HEK293 (cell line): ENCODE results near the gene CDK2AP2.
A peak's percentile ranks its signal among the peaks of the same experiment; 100 is the strongest.
"Not testable (repeated sequence)": the region's sequence is repeated elsewhere in the genome, so short reads cannot be mapped to it uniquely, and the experiment has no call there.

Experiments used
- CTCF ChIA-PET: fragments of 350-600 bp; formaldehyde crosslinking; extraction: SDS; loops from one replicate; lab custom pipeline; 2021; ENCODE audit warnings: antibody characterized with exemption; lab: Yijun Ruan, JAX
- POLR2A ChIA-PET: fragments of 300-600 bp; formaldehyde crosslinking; extraction: SDS; loops from one replicate; lab custom pipeline; 2020; ENCODE audit warnings: antibody characterized with exemption, inconsistent platforms; lab: Yijun Ruan, JAX
- H3K27ac ChIP-seq: fragments of 200-500 bp; sonication (Bioruptor generic); 2 replicates; pipeline ENCODE4 v1.5.1; 2014; ENCODE audit warnings: low read depth, low read length, control low read depth, inconsistent platforms; ENCODE audit errors: extremely low read depth
- H3K36me3 ChIP-seq, 2 experiments: fragments of 200-500 bp in 1 of 2; sonication (Bioruptor generic) in 1 of 2; 1 replicate in 1 of 2; 2 replicates in 1 of 2; pipeline ENCODE4 v1.5.1; 2014 to 2017; ENCODE audit warnings: inconsistent platforms in 2 of 2, low read length in 2 of 2; ENCODE audit not compliant: control insufficient read depth in 2 of 2, insufficient read depth in 1 of 2
- H3K4me1 ChIP-seq: fragments of 200-500 bp; sonication (Bioruptor generic); 2 replicates; pipeline ENCODE4 v1.5.1; 2014; ENCODE audit warnings: mild to moderate bottlenecking, low read length, inconsistent platforms; ENCODE audit not compliant: control insufficient read depth, insufficient read depth
- H3K4me3 ChIP-seq: 2 replicates; pipeline ENCODE4 v1.5.1; 2011; ENCODE audit warnings: low read depth, mild to moderate bottlenecking, control low read depth, low read length, moderate library complexity
- H3K9me3 ChIP-seq: fragments of 200-500 bp; sonication (Bioruptor generic); 2 replicates; pipeline ENCODE4 v1.5.1; 2014; ENCODE audit warnings: low read depth, low read length, inconsistent platforms; ENCODE audit not compliant: control insufficient read depth, insufficient read depth
- BCL11A ChIP-seq: fragments of 450-650 bp; formaldehyde crosslinking; IDR thresholded peaks from 2 replicates; pipeline ENCODE4 v1.5.1; 2016; ENCODE audit warnings: low read depth, missing biosample characterization, missing genetic modification characterization
- KLF16 ChIP-seq: fragments of 450-650 bp; formaldehyde crosslinking; IDR thresholded peaks from 2 replicates; pipeline ENCODE4 v1.5.1; 2017; ENCODE audit warnings: missing biosample characterization, missing genetic modification characterization
- MZF1 ChIP-seq: fragments of 450-650 bp; formaldehyde crosslinking; IDR thresholded peaks from 2 replicates; pipeline ENCODE4 v1.5.1; 2017; ENCODE audit warnings: missing biosample characterization, missing genetic modification characterization, borderline replicate concordance
- PRDM1 ChIP-seq: fragments of 450-650 bp; formaldehyde crosslinking; IDR thresholded peaks from 2 replicates; pipeline ENCODE4; 2016; ENCODE audit warnings: missing biosample characterization, missing genetic modification characterization
- SP3 ChIP-seq: fragments of 450-650 bp; formaldehyde crosslinking; IDR thresholded peaks from 2 replicates; pipeline ENCODE4 v1.5.1; 2016; ENCODE audit warnings: missing biosample characterization, missing genetic modification characterization
- TCF7L2 ChIP-seq: IDR thresholded peaks from 2 replicates; pipeline ENCODE4 v1.6.1; 2011; ENCODE audit warnings: low read depth, mild to moderate bottlenecking, inconsistent platforms, low read length, moderate library complexity, borderline replicate concordance
- ZBTB1 ChIP-seq: fragments of 450-650 bp; formaldehyde crosslinking; IDR thresholded peaks from 2 replicates; pipeline ENCODE4 v1.5.1; 2016; ENCODE audit warnings: missing biosample characterization, missing genetic modification characterization
- ZNF132 ChIP-seq: fragments of 450-650 bp; formaldehyde crosslinking; IDR thresholded peaks from 2 replicates; pipeline ENCODE4 v1.5.1; 2017; ENCODE audit warnings: missing biosample characterization, missing genetic modification characterization, borderline replicate concordance
- ZNF16 ChIP-seq: fragments of 450-650 bp; formaldehyde crosslinking; IDR thresholded peaks from 2 replicates; pipeline ENCODE4 v1.5.1; 2016; ENCODE audit warnings: low read depth, missing biosample characterization, missing genetic modification characterization
- ZNF202 ChIP-seq: fragments of 450-650 bp; formaldehyde crosslinking; IDR thresholded peaks from 2 replicates; pipeline ENCODE4 v1.5.1; 2016; ENCODE audit warnings: missing biosample characterization, missing genetic modification characterization, borderline replicate concordance
- ZNF48 ChIP-seq: fragments of 450-650 bp; formaldehyde crosslinking; IDR thresholded peaks from 2 replicates; pipeline ENCODE4 v1.5.1; 2016; ENCODE audit warnings: missing biosample characterization, missing genetic modification characterization
- ZNF596 ChIP-seq: fragments of 450-650 bp; IDR thresholded peaks from 2 replicates; pipeline ENCODE4 v1.5.0; 2018; ENCODE audit warnings: missing biosample characterization, mild to moderate bottlenecking, missing genetic modification characterization, moderate library complexity
- ZNF600 ChIP-seq: fragments of 450-650 bp; formaldehyde crosslinking; IDR thresholded peaks from 2 replicates; pipeline ENCODE4 v1.5.1; 2016; ENCODE audit warnings: missing biosample characterization, missing genetic modification characterization
- ZSCAN30 ChIP-seq: fragments of 450-650 bp; IDR thresholded peaks from 2 replicates; pipeline ENCODE4 v1.5.1; 2018; ENCODE audit warnings: missing biosample characterization, mild to moderate bottlenecking, missing genetic modification characterization, moderate library complexity
- ZXDB ChIP-seq: fragments of 450-650 bp; formaldehyde crosslinking; IDR thresholded peaks from 2 replicates; pipeline ENCODE4 v1.5.1; 2016; ENCODE audit warnings: missing biosample characterization, missing genetic modification characterization
- TF ChIP-seq, protein P1 (sequence below): fragments of 450-650 bp; formaldehyde crosslinking; IDR thresholded peaks from 2 replicates; pipeline ENCODE4; 2016; ENCODE audit warnings: missing biosample characterization, missing genetic modification characterization
- TF ChIP-seq, protein P2 (sequence below): fragments of 450-650 bp; formaldehyde crosslinking; IDR thresholded peaks from 2 replicates; pipeline ENCODE4 v1.5.1; 2017; ENCODE audit warnings: missing biosample characterization, missing genetic modification characterization

Gene CDK2AP2

DNA sequence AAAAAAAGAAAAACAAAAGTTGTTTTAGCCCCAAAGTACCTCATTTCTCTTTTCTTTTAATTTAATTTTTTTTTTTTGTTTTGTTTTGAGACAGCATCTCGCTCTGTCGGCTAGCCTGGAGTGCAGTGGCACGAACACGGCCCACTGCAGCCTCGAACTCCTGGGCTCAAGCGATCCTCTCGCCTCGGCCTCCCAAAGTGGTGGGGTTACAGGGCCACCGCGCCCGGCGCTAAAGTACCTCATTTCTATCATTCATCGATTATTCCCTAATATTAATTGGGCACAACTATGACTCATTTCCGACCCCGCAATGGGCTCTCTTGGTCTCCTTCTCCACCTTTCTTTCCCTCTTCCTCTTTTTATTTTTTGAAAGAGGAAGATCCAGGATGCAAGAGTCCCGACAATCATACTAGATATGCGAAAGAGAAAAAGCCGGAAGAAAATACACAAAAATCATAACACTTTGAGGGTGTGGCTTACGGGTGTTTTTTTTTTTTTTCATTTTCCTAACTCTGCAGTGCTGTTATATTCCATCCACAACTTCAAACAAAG is 25.6 kb downstream of the CDK2AP2 start:
- ChIA-PET CTCF (interaction anchor here (0.8 kb wide), 1 partner anchor 90 kb away, joined by 3 read pairs; no protein-coding TSS in a partner anchor), POLR2A (interaction anchor here (0.6 to 1.6 kb wide), 10 partner anchors 8 to 822 kb away, joined by 3 to 11 read pairs (median 4); partner anchors contain the start of genes PPP1CA, RAD9A and TMEM134)
- Histone ChIP-seq H3K9me3 (no peaks in the 10 kb centered on the region), H3K27ac (no peak overlapping the region), H3K4me3 (peak overlapping the region; percentile 77), H3K4me1 (no peaks in the 10 kb centered on the region), H3K36me3 (peaks cover 0 to 11% of the 10 kb centered on the region in 2 experiments; a peak in 1 of 3 replicates)
- TF ChIP-seq ZNF132 (tag by site-specific recombination), result no peak
- TF ChIP-seq ZBTB1 (tag by site-specific recombination), result no peak

DNA sequence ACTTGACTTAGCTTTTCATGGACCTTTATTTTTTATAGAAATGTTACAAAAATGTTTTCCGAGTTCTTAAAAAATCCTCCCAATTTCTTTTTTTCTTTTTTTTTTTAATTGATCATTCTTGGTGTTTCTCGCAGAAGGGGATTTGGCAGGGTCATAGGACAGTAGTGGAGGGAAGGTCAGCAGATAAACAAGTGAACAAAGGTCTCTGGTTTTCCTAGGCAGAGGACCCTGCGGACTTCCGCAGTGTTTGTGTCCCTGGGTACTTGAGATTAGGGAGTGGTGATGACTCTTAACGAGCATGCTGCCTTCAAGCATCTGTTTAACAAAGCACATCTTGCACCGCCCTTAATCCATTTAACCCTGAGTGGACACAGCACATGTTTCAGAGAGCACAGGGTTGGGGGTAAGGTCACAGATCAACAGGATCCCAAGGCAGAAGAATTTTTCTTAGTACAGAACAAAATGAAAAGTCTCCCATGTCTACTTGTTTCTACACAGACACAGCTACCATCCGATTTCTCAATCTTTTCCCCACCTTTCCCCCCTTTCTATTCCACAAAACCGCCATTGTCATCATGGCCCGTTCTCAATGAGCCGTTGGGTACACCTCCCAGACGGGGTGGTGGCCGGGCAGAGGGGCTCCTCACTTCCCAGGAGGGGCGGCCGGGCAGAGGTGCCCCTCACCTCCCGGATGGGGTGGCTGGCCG is 30.5 kb downstream of the CDK2AP2 start:
- H3K36me3 ChIP-seq, H3K4me1 ChIP-seq, H3K27ac ChIP-seq, H3K4me3 ChIP-seq, H3K9me3 ChIP-seq, CTCF ChIA-PET: not testable (repeated sequence)
- POLR2A ChIA-PET, result interaction anchor here (0.6 kb wide), 1 partner anchor 17 kb away, joined by 6 read pairs; no protein-coding TSS in a partner anchor

DNA sequence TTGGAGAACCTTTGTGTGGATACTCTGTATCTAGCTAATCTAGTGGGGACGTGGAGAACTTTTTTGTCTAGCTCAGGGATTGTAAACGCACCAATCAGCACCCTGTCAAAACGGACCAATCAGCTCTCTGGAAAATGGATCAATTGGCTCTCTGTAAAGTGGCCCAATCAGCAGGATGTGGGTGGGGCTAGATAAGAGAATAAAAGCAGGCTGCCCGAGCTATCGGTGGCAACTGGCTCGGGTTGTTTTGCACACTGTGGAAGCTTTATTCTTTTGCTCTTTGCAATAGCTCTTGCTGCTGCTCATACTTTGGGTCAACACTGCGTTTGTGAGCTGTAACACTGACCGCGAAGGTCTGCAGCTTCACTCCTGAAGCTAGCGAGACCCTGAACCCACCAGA is 31.3 kb downstream of the CDK2AP2 start:
- H3K27ac ChIP-seq, H3K4me1 ChIP-seq, H3K9me3 ChIP-seq, H3K4me3 ChIP-seq, CTCF ChIA-PET, H3K36me3 ChIP-seq: not testable (repeated sequence)
- POLR2A ChIA-PET, result interaction anchor here (0.6 kb wide), 1 partner anchor 33 kb away, joined by 3 read pairs; the partner anchor contains the start of gene CORO1B

DNA sequence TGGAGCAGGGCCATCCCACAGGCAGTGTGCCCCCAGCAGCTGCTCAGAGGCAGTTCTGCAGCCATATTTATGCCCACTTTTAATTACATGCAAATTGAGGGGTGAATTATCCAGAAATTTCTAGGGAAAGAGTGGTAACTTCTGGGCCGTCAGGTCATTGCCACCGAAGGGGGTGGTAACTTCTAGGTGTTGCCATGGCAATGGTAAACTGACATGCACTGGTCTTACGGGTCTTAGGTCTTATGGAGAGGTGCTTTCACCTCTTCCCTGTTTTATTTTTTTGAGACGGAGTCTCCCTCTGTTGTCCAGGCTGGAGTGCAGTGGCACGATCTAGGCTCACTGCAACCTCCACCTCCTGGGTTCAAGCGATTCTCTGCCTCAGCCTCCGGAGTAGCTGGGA is 35.1 kb downstream of the CDK2AP2 start:
- CTCF ChIA-PET, result interaction anchor here (0.6 to 1.2 kb wide), 2 partner anchors 142 to 221 kb away, joined by 3 read pairs; no protein-coding TSS in a partner anchor
- no peak for TF ChIP-seq ZNF16 (tag by site-specific recombination)
- TF ChIP-seq, protein P1, sequence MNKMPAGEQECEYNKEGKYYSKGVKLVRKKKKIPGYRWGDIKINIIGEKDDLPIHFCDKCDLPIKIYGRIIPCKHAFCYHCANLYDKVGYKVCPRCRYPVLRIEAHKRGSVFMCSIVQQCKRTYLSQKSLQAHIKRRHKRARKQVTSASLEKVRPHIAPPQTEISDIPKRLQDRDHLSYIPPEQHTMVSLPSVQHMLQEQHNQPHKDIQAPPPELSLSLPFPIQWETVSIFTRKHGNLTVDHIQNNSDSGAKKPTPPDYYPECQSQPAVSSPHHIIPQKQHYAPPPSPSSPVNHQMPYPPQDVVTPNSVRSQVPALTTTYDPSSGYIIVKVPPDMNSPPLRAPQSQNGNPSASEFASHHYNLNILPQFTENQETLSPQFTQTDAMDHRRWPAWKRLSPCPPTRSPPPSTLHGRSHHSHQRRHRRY (tag by site-specific recombination), result no peak
- TF ChIP-seq PRDM1 (tag by site-specific recombination), result no peak
- no peak for TF ChIP-seq BCL11A (tag by site-specific recombination)
- TF ChIP-seq ZXDB (tag by site-specific recombination), result no peak
- no peak for TF ChIP-seq ZNF202 (tag by site-specific recombination)
- no peak for TF ChIP-seq SP3 (tag by site-specific recombination)
- no peak for TF ChIP-seq MZF1
- no peak for TF ChIP-seq KLF16
- TF ChIP-seq, protein P2, sequence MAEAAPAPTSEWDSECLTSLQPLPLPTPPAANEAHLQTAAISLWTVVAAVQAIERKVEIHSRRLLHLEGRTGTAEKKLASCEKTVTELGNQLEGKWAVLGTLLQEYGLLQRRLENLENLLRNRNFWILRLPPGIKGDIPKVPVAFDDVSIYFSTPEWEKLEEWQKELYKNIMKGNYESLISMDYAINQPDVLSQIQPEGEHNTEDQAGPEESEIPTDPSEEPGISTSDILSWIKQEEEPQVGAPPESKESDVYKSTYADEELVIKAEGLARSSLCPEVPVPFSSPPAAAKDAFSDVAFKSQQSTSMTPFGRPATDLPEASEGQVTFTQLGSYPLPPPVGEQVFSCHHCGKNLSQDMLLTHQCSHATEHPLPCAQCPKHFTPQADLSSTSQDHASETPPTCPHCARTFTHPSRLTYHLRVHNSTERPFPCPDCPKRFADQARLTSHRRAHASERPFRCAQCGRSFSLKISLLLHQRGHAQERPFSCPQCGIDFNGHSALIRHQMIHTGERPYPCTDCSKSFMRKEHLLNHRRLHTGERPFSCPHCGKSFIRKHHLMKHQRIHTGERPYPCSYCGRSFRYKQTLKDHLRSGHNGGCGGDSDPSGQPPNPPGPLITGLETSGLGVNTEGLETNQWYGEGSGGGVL (tag by site-specific recombination), result no peak
- no peak for TF ChIP-seq ZSCAN30 (tag by site-specific recombination)
- no peak for TF ChIP-seq ZNF48 (tag by site-specific recombination)
- no peak for TF ChIP-seq TCF7L2
- TF ChIP-seq ZNF600 (tag by site-specific recombination), result no peak
- no peak for TF ChIP-seq ZNF596
- POLR2A ChIA-PET, result no interaction called here

More for the DNA sequence above, 35.1 kb downstream of the CDK2AP2 start:
- no peak overlapping the region for H3K27ac ChIP-seq
- H3K4me1 ChIP-seq, result no peaks in the 10 kb centered on the region
- H3K36me3 ChIP-seq, result no peaks in the 10 kb centered on the region
- no peaks in the 10 kb centered on the region for H3K9me3 ChIP-seq
- no peak overlapping the region for H3K4me3 ChIP-seq
